ENCODE results near the gene MGAT5B. TPM values are rescaled to one million over a fixed set of nuclear protein-coding genes. Genes with fewer than 3 reads are reported as not detected.

Gene MGAT5B
- total and polyA plus RNA-seq, 10 of the 15 experiments (the other 5 are each of a cell fraction or from before 2014, with no cell fraction given): 0.13 TPM; not detected in 9

GRCh38 chr17:76922084-76922483 is 53.9 kb downstream of the MGAT5B start:
- intact Hi-C loops (cut with micrococcal nuclease; ENCODE audit: unreplicated experiment): no loop called here

GRCh38 chr17:76922967-76923366 is 54.8 kb downstream of the MGAT5B start:
- Histone ChIP-seq H3K36me3 (ENCODE audit: control insufficient read depth in 2 of 2, insufficient read depth in 2 of 2, low read length in 1 of 2) (no peaks in the 10 kb centered on the region), H3K4me1 (ENCODE audit: control insufficient read depth, insufficient read depth, low read length) (no peaks in the 10 kb centered on the region), H2AFZ (ENCODE audit: control insufficient read depth, low read depth, low read length) (no peak overlapping the region), H3K9ac (ENCODE audit: control insufficient read depth, insufficient read depth, low read length) (no peak overlapping the region), H3K9me3 (replicated peaks; ENCODE audit: control insufficient read depth, insufficient read depth, low read length) (no peaks in the 10 kb centered on the region), H3K27ac (ENCODE audit: control insufficient read depth, insufficient read depth) (no peak overlapping the region), H4K20me1 (ENCODE audit: control insufficient read depth, insufficient read depth) (no peaks in the 10 kb centered on the region), H3K4me2 (ENCODE audit: control insufficient read depth, insufficient read depth) (no peak overlapping the region), H3K79me2 (ENCODE audit: control insufficient read depth, insufficient read depth, low read length) (no peaks in the 10 kb centered on the region), H3K4me3 (no peak overlapping the region), H3K27me3 (replicated peaks in 1 of 2; ENCODE audit: control insufficient read depth in 2 of 2, insufficient read depth in 2 of 2, low read length in 1 of 2) (peaks cover 3 to 4% of the 10 kb centered on the region in 2 experiments; a peak in 3 of 4 replicates)
- WGBS (ENCODE audit: insufficient coverage, insufficient replicate concordance, low lambda C conversion rate, missing lambda C conversion rate): 45% methylated on average over 13 of the region's 13 CpGs
- ChIA-PET RAD21 (ENCODE audit: unreplicated experiment) (no interaction called here), POLR2A (no interaction called here), CTCF (no interaction called here), SMC1A (ENCODE audit: uncharacterized antibody, unreplicated experiment) (no interaction called here)
- no TSS peak for BruUV-seq (replicated peaks)
- FAIRE-seq (no peak), ATAC-seq (no peak), DNase-seq (ENCODE audit: low read depth, low spot score) (no peak)
- intact Hi-C loops (cut with micrococcal nuclease; ENCODE audit: unreplicated experiment) (no loop called here), in situ Hi-C loops (cut with MboI) (no loop called here)
- TF ChIP-seq TARDBP (IDR thresholded peaks at IDR 0.05; ENCODE audit: borderline replicate concordance) (no peak), TCF3 (IDR thresholded peaks at IDR 0.05; ENCODE audit: borderline replicate concordance, insufficient read depth, low read depth, low read length) (no peak), ZNF207 (IDR thresholded peaks at IDR 0.05; ENCODE audit: borderline replicate concordance) (no peak), RUNX3 (IDR thresholded peaks at IDR 0.05; ENCODE audit: low read length) (no peak), ATF2 (IDR thresholded peaks at IDR 0.05; ENCODE audit: low read length) (no peak), EZH2 (IDR thresholded peaks at IDR 0.05; ENCODE audit: borderline replicate concordance, control insufficient read depth, low read depth, low read length) (no peak), NR2F1 (conservative IDR thresholded peaks at IDR 0.05) (no peak), ZNF622 (IDR thresholded peaks at IDR 0.05) (no peak)

More at GRCh38 chr17:76922084-76922483, 53.9 kb downstream of the MGAT5B start:
- Histone ChIP-seq H3K36me3 (ENCODE audit: control insufficient read depth in 2 of 2, insufficient read depth in 2 of 2, low read length in 1 of 2) (no peaks in the 10 kb centered on the region), H3K27ac (ENCODE audit: control insufficient read depth, insufficient read depth) (no peak overlapping the region), H3K27me3 (replicated peaks in 1 of 2; ENCODE audit: control insufficient read depth in 2 of 2, insufficient read depth in 2 of 2, low read length in 1 of 2) (peaks cover 3 to 7% of the 10 kb centered on the region in 2 experiments; a peak in 3 of 4 replicates), H3K4me3 (no peak overlapping the region), H3K79me2 (ENCODE audit: control insufficient read depth, insufficient read depth, low read length) (no peaks in the 10 kb centered on the region), H3K4me1 (ENCODE audit: control insufficient read depth, insufficient read depth, low read length) (no peaks in the 10 kb centered on the region), H4K20me1 (ENCODE audit: control insufficient read depth, insufficient read depth) (no peaks in the 10 kb centered on the region), H3K9me3 (replicated peaks; ENCODE audit: control insufficient read depth, insufficient read depth, low read length) (no peaks in the 10 kb centered on the region), H3K9ac (ENCODE audit: control insufficient read depth, insufficient read depth, low read length) (no peak overlapping the region), H2AFZ (ENCODE audit: control insufficient read depth, low read depth, low read length) (no peak overlapping the region), H3K4me2 (ENCODE audit: control insufficient read depth, insufficient read depth) (no peak overlapping the region)
- in situ Hi-C loops (cut with MboI): no loop called here
- DNase-seq (ENCODE audit: low read depth, low spot score) (no peak), ATAC-seq (no peak), FAIRE-seq (no peak)
- SMC1A ChIA-PET (ENCODE audit: uncharacterized antibody, unreplicated experiment): no interaction called here
- no peak for TF ChIP-seq PML (IDR thresholded peaks at IDR 0.05; ENCODE audit: low read length)
- no peak for TF ChIP-seq GABPA (IDR thresholded peaks at IDR 0.05; ENCODE audit: low read depth)
- no peak for TF ChIP-seq RFX5 (IDR thresholded peaks at IDR 0.05; ENCODE audit: low read depth, low read length)
- no peak for TF ChIP-seq NR2C1 (IDR thresholded peaks at IDR 0.05)
- TF ChIP-seq PBX3 (IDR thresholded peaks at IDR 0.05; ENCODE audit: insufficient replicate concordance, low read depth, low read length): no peak
- no peak for TF ChIP-seq ATF7 (IDR thresholded peaks at IDR 0.05; ENCODE audit: low read depth)
- no peak for TF ChIP-seq BACH1 (IDR thresholded peaks at IDR 0.05; ENCODE audit: borderline replicate concordance)
- no peak for TF ChIP-seq STAT3 (IDR thresholded peaks at IDR 0.05; ENCODE audit: low read depth, low read length)
- no peak for TF ChIP-seq NRF1 (conservative IDR thresholded peaks at IDR 0.05; ENCODE audit: low read depth, low read length)
- TF ChIP-seq WRNIP1 (IDR thresholded peaks at IDR 0.05; ENCODE audit: borderline replicate concordance, low read depth, low read length): no peak
- no peak for TF ChIP-seq MEF2A (IDR thresholded peaks at IDR 0.05; ENCODE audit: insufficient read depth, low read depth, low read length)
- no peak for TF ChIP-seq BRCA1 (IDR thresholded peaks at IDR 0.05; ENCODE audit: low read depth, low read length)
- 0% methylated on average over 1 of the region's 1 CpG for WGBS (ENCODE audit: insufficient coverage, insufficient replicate concordance, low lambda C conversion rate, missing lambda C conversion rate)
- RAD21 ChIA-PET (ENCODE audit: unreplicated experiment): no interaction called here
- POLR2A ChIA-PET: no interaction called here
- CTCF ChIA-PET: interaction anchor here (1.0 kb wide), 1 partner anchor 55 kb away, joined by 3 read pairs; the partner anchor contains the start of gene MGAT5B
- no TSS peak for BruUV-seq (replicated peaks)
